Stimulated activated CD4-positive, alpha-beta T cell treated with anti-CD3 and anti-CD28 coated beads, Interleukin-4, amount 100 ng/mL, for 48 hours (primary cell): ENCODE measurements around the gene CRISPLD2.
"Not testable (repeated sequence)": the region's sequence is repeated elsewhere in the genome, so short reads cannot be mapped to it uniquely, and the experiment has no call there.

Experiments used
- DNase-seq, 2 donors: peaks; one replicate each; pipeline ENCODE4 v3.0.0-alpha.2; 2020; ENCODE audit warnings: low read depth in 2 of 2

The CRISPLD2 gene

GRCh38 chr16:84859681-84860080 is 39.9 kb downstream of the CRISPLD2 start:
- no peak for DNase-seq

- no peak for DNase-seq
Observed at GRCh38 chr16:84860383-84860782, 40.6 kb downstream of the CRISPLD2 start.

GRCh38 chr16:84861671-84862070 is 41.9 kb downstream of the CRISPLD2 start:
- DNase-seq = no peak

GRCh38 chr16:84862804-84863480 is 43.2 kb downstream of the CRISPLD2 start:
- no peak for DNase-seq

GRCh38 chr16:84863481-84863814 is 43.7 kb downstream of the CRISPLD2 start:
- no peak for DNase-seq

GRCh38 chr16:84864326-84864955 is 44.7 kb downstream of the CRISPLD2 start:
- no peak for DNase-seq

- no peak for DNase-seq
Observed at GRCh38 chr16:84867696-84868095, 47.9 kb downstream of the CRISPLD2 start.

- DNase-seq = no peak
Observed at GRCh38 chr16:84868328-84868727, 48.5 kb downstream of the CRISPLD2 start.

- DNase-seq = no peak
Observed at GRCh38 chr16:84868829-84869472, 49.2 kb downstream of the CRISPLD2 start.

- DNase-seq = no peak
Observed at GRCh38 chr16:84869473-84869845, 49.7 kb downstream of the CRISPLD2 start.

GRCh38 chr16:84872971-84873370 is 53.2 kb downstream of the CRISPLD2 start:
- not testable (repeated sequence) for DNase-seq

GRCh38 chr16:84874004-84874435 is 54.2 kb downstream of the CRISPLD2 start:
- no peak for DNase-seq

GRCh38 chr16:84874553-84874952 is 54.8 kb downstream of the CRISPLD2 start:
- no peak for DNase-seq

GRCh38 chr16:84874983-84875382 is 55.2 kb downstream of the CRISPLD2 start:
- DNase-seq = no peak

- no peak for DNase-seq
Observed at GRCh38 chr16:84875846-84876245, 56.1 kb downstream of the CRISPLD2 start.

- no peak for DNase-seq
Observed at GRCh38 chr16:84876873-84877606, 57.3 kb downstream of the CRISPLD2 start.

GRCh38 chr16:84878770-84879169 is 59.0 kb downstream of the CRISPLD2 start:
- DNase-seq = no peak

- DNase-seq = no peak
Observed at GRCh38 chr16:84879569-84880487, 60.0 kb downstream of the CRISPLD2 start.

- no peak for DNase-seq
Observed at GRCh38 chr16:84881702-84882521, 62.1 kb downstream of the CRISPLD2 start.

- no peak for DNase-seq
Observed at GRCh38 chr16:84883301-84883700, 63.5 kb downstream of the CRISPLD2 start.

- DNase-seq = no peak
Observed at GRCh38 chr16:84884246-84884595, 64.4 kb downstream of the CRISPLD2 start.
